HUES48 (cell line): Measurements from ENCODE around the gene SPC25.

Source experiments
- H3K27ac ChIP-seq: one replicate; pipeline ENCODE4 v1.7.0; 2013; ENCODE audit warnings: low read depth, low read length, inconsistent platforms
- H3K27me3 ChIP-seq: 2 replicates; pipeline ENCODE4 v1.6.1; 2013; ENCODE audit warnings: mild to moderate bottlenecking, low read length; ENCODE audit not compliant: control insufficient read depth, insufficient read depth
- H3K36me3 ChIP-seq: 2 replicates; pipeline ENCODE4 v1.6.1; 2013; ENCODE audit warnings: low read length; ENCODE audit not compliant: control insufficient read depth, insufficient read depth
- H3K4me1 ChIP-seq: 2 replicates; pipeline ENCODE4 v1.6.1; 2013; ENCODE audit warnings: mild to moderate bottlenecking, low read length; ENCODE audit not compliant: control insufficient read depth, insufficient read depth
- H3K4me3 ChIP-seq: 2 replicates; pipeline ENCODE4 v1.5.1; 2013; ENCODE audit warnings: mild to moderate bottlenecking, low read depth, low read length
- H3K9ac ChIP-seq: 2 replicates; pipeline ENCODE4 v1.6.1; 2013; ENCODE audit warnings: mild to moderate bottlenecking, low read depth, low read length, moderate library complexity
- H3K9me3 ChIP-seq: 2 replicates; pipeline ENCODE4 v1.6.1; 2013; ENCODE audit warnings: low read length; ENCODE audit not compliant: control insufficient read depth, insufficient read depth

The SPC25 gene

GRCh38 chr2:168848225-168848624, 42.0 kb downstream of the SPC25 start:
- Histone ChIP-seq H3K9me3 (no peaks in the 10 kb centered on the region), H3K27me3 (no peaks in the 10 kb centered on the region), H3K9ac (no peak overlapping the region), H3K4me1 (peaks cover 4% of the 10 kb centered on the region; the same call in 1 of the 2 replicates), H3K4me3 (no peak overlapping the region), H3K27ac (no peak overlapping the region), H3K36me3 (no peaks in the 10 kb centered on the region)

- H3K27ac ChIP-seq, result no peak overlapping the region
- H3K9me3 ChIP-seq, result no peaks in the 10 kb centered on the region
- no peaks in the 10 kb centered on the region for H3K27me3 ChIP-seq
- H3K9ac ChIP-seq, result no peak overlapping the region
- H3K4me1 ChIP-seq, result peaks cover 4% of the 10 kb centered on the region; the same call in 1 of the 2 replicates
- no peak overlapping the region for H3K4me3 ChIP-seq
- no peaks in the 10 kb centered on the region for H3K36me3 ChIP-seq
Measured at GRCh38 chr2:168843253-168843652, 47.0 kb downstream of the SPC25 start.

DNA sequence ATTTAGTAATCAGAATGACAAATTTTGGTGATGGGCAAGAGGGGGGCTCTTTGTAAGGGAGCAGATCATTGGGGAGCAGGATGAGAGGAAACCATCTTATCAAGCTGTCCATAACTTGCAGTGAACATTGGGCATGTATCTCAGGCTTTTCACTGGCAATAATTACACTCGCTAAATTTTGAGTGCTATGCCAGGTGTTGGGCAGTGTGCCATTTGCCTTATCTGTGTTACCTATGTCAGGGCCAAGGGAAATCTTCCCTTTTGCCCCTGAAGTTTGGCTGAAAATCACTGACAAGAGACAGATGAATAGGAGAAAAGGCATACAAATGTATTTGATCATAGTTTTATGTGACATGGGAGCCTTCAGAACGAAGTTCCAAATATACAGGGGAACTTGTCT, 48.8 kb downstream of the SPC25 start:
- Histone ChIP-seq H3K9ac (no peak overlapping the region), H3K27me3 (no peaks in the 10 kb centered on the region)

DNA sequence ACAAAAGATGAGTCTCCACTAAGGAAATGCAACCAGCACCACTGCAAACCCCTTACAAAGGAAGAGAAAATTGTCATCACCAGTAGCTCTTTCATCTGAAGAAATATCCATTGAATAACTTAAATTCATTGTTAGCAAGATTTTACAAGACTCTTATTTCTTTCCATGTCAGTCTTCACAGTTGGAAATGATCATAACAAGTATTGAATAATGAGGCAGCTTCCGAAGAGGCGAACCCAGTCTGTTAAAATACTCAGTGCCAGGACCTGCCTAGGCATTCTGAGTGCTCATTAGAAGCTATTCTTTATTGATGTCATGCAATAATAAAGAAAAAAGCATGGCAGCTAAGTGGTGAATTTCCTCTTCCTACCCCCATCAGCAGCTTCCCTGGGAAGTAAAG, 54.3 kb downstream of the SPC25 start:
- Histone ChIP-seq H3K9ac (no peak overlapping the region), H3K36me3 (no peaks in the 10 kb centered on the region), H3K4me3 (no peak overlapping the region), H3K27ac (no peak overlapping the region), H3K27me3 (no peaks in the 10 kb centered on the region), H3K4me1 (no peaks in the 10 kb centered on the region), H3K9me3 (no peaks in the 10 kb centered on the region)

More for the DNA sequence above, 48.8 kb downstream of the SPC25 start:
- no peaks in the 10 kb centered on the region for H3K36me3 ChIP-seq
- no peaks in the 10 kb centered on the region for H3K9me3 ChIP-seq
- H3K4me3 ChIP-seq, result no peak overlapping the region
- H3K4me1 ChIP-seq, result peaks cover 4% of the 10 kb centered on the region; the same call in 1 of the 2 replicates
- H3K27ac ChIP-seq, result no peak overlapping the region

DNA sequence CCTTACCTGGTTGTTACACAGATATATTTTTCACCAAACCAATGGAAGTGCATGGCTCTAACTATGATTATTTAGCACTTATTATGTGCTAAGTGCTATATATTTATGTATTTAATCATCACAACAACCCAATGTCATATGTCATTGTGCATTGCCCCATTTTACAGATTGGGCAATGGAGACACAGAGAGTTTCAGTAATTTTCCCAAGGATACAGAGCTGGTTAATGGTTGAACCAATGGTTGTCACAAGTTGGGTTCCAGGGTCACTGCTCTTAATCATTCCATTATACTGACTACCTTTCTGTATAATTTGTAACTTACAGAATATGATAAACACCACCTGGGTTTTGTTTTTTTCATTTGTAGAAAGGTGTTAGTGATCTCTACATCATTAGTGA, 58.6 kb downstream of the SPC25 start:
- no peaks in the 10 kb centered on the region for H3K4me1 ChIP-seq
- H3K27me3 ChIP-seq, result no peaks in the 10 kb centered on the region
- H3K4me3 ChIP-seq, result no peak overlapping the region
- no peaks in the 10 kb centered on the region for H3K36me3 ChIP-seq
- no peaks in the 10 kb centered on the region for H3K9me3 ChIP-seq
- no peak overlapping the region for H3K9ac ChIP-seq
- no peak overlapping the region for H3K27ac ChIP-seq

- Histone ChIP-seq H3K4me3 (no peak overlapping the region), H3K36me3 (no peaks in the 10 kb centered on the region), H3K9ac (no peak overlapping the region), H3K27ac (no peak overlapping the region), H3K9me3 (no peaks in the 10 kb centered on the region), H3K4me1 (no peaks in the 10 kb centered on the region), H3K27me3 (no peaks in the 10 kb centered on the region)
Measured at GRCh38 chr2:168830958-168831357, 59.3 kb downstream of the SPC25 start.

- no peaks in the 10 kb centered on the region for H3K9me3 ChIP-seq
- H3K9ac ChIP-seq, result no peak overlapping the region
- no peaks in the 10 kb centered on the region for H3K4me1 ChIP-seq
- H3K27ac ChIP-seq, result no peak overlapping the region
- H3K27me3 ChIP-seq, result no peaks in the 10 kb centered on the region
- no peaks in the 10 kb centered on the region for H3K36me3 ChIP-seq
- no peak overlapping the region for H3K4me3 ChIP-seq
Measured at GRCh38 chr2:168825126-168825525, 65.1 kb downstream of the SPC25 start.

DNA sequence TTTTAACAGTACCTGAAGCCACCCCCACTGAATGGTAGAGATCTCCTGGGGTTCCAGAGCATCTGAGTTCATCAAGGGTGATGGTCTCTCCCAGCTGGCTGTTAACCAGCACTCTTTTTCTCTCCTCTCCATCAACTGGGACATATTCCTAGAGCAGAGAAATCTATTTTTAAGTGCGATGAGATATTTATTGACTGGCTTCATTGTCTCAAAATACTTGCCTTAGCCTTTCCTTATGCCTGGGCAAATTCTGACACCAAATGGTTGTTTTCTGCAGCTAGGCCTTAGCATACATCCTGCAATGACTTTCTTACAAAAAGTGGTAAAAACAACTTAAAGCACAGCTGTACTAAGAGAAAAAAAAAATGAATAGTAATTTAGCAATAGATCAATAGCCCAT, 68.2 kb downstream of the SPC25 start:
- no peaks in the 10 kb centered on the region for H3K27me3 ChIP-seq
- no peaks in the 10 kb centered on the region for H3K9me3 ChIP-seq
- H3K4me3 ChIP-seq, result no peak overlapping the region

DNA sequence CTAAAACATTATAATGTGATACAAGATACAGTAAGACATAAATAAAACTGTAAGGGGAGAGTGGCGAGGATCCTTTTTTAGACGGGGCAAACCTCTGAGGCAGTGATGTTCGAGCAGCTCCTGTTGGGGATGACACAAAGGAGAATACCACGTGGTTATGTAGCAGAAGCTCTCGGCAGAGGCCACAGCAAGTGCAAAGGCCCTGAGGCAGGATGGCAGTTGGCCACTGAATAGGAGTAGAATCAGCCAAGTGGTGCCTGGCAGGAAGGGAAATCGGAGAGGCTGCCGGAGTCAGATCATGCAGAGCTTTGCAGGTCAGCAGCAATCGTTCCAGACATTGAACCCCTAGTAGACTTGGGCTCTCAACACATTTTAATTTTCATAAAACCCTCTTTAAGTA, 68.7 kb downstream of the SPC25 start:
- Histone ChIP-seq H3K27ac (no peak overlapping the region), H3K9ac (no peak overlapping the region), H3K9me3 (no peaks in the 10 kb centered on the region), H3K4me3 (no peak overlapping the region), H3K36me3 (no peaks in the 10 kb centered on the region), H3K27me3 (no peaks in the 10 kb centered on the region), H3K4me1 (no peaks in the 10 kb centered on the region)

More for the DNA sequence above, 68.2 kb downstream of the SPC25 start:
- H3K9ac ChIP-seq, result no peak overlapping the region
- H3K36me3 ChIP-seq, result no peaks in the 10 kb centered on the region
- no peak overlapping the region for H3K27ac ChIP-seq
- H3K4me1 ChIP-seq, result no peaks in the 10 kb centered on the region
